KMS-11 (cell line): ENCODE measurements around the gene CANX.

Experiments
- H2AFZ ChIP-seq: fragments of 200-600 bp; sonication (generic); 2 replicates; pipeline ENCODE4 v1.6.1; 2016; ENCODE audit warnings: antibody characterized with exemption, mixed run types, low read depth
- H3K27ac ChIP-seq: fragments of 200-600 bp; sonication (generic); 2 replicates; pipeline ENCODE4 v1.6.1; 2016; ENCODE audit warnings: mild to moderate bottlenecking, mixed run types
- H3K27me3 ChIP-seq: fragments of 200-600 bp; sonication (generic); 2 replicates; pipeline ENCODE4 v1.6.1; 2017; ENCODE audit warnings: mild to moderate bottlenecking, low read depth, mixed run types, moderate library complexity; ENCODE audit not compliant: insufficient read depth
- H3K36me3 ChIP-seq: fragments of 200-600 bp; sonication (generic); 2 replicates; pipeline ENCODE4 v1.6.1; 2017; ENCODE audit warnings: mild to moderate bottlenecking, mixed run types; ENCODE audit not compliant: insufficient read depth
- H3K4me1 ChIP-seq: fragments of 200-600 bp; sonication (generic); 2 replicates; pipeline ENCODE4 v1.6.1; 2016; ENCODE audit warnings: mild to moderate bottlenecking, low read depth, mixed run types; ENCODE audit not compliant: poor library complexity, severe bottlenecking
- H3K4me2 ChIP-seq: fragments of 200-600 bp; sonication (generic); 2 replicates; pipeline ENCODE4 v1.7.0; 2016; ENCODE audit warnings: mild to moderate bottlenecking, mixed run types
- H3K4me3 ChIP-seq: fragments of 200-600 bp; sonication (generic); IDR thresholded peaks from 2 replicates; pipeline ENCODE4 v1.6.1; 2017; ENCODE audit warnings: low read depth, low read length, mixed read lengths; ENCODE audit not compliant: insufficient read depth
- H3K79me2 ChIP-seq: fragments of 200-600 bp; sonication (generic); 2 replicates; pipeline ENCODE4 v1.6.1; 2016; ENCODE audit warnings: low read depth, mixed run types; ENCODE audit not compliant: insufficient read depth
- H3K9ac ChIP-seq: fragments of 200-600 bp; sonication (generic); 2 replicates; pipeline ENCODE4 v1.6.1; 2016; ENCODE audit warnings: mild to moderate bottlenecking, mixed run types
- H4K20me1 ChIP-seq: fragments of 200-600 bp; sonication (generic); 2 replicates; pipeline ENCODE4 v1.6.1; 2016; ENCODE audit warnings: mild to moderate bottlenecking, mixed run types; ENCODE audit not compliant: insufficient read depth
- CTCF ChIP-seq: fragments of 200-600 bp; sonication (generic); conservative IDR thresholded peaks from 2 replicates; pipeline ENCODE4 v1.6.1; 2017; ENCODE audit warnings: low read depth, mild to moderate bottlenecking, antibody characterized with exemption, low read length, moderate library complexity, mixed read lengths

The CANX gene

DNA sequence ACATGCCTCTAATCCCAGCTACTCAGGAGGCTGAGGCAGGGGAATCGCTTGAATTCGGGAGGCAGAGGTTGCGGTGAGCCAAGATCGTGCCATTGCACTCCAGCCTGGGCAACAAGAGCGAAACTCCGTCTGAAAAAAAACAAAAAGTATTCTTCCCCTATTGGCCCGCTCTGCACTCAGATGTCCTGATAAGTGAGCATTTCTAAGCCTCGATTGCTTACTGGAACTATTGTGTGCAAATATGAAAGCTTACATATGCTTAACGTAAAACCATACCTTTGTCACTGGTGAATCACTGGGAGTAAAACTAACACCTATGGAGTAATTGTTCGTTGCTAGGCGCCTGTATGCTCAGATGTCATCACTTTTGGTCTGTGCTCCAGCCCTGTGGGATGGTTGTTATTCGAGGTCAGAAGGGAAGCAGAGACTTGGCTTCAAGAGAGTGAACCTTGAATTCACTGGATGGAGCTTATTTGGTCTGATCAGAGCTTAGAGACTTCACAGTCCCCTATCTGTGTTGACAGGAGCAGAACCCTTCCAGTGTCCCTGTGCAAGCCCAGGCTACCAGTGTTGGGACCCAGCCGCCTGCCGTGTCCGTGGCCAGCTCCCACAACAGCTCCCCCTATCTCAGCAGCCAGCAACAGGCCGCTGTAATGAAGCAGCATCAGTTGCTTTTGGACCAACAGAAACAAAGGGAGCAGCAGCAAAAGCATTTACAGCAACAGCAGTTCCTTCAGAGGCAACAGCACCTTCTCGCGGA lies 69.7 kb downstream of the CANX start:
- Histone ChIP-seq H3K4me1 (no peaks in the 10 kb centered on the region), H3K36me3 (no peaks in the 10 kb centered on the region), H3K27me3 (no peaks in the 10 kb centered on the region), H3K27ac (no peak overlapping the region), H3K4me3 (no peak overlapping the region), H3K4me2 (no peak overlapping the region), H4K20me1 (no peaks in the 10 kb centered on the region), H3K79me2 (no peaks in the 10 kb centered on the region), H2AFZ (no peak overlapping the region), H3K9ac (no peak overlapping the region)
- TF ChIP-seq CTCF = no peak

GRCh38 chr5:179769271-179769670 lies 70.5 kb downstream of the CANX start:
- Histone ChIP-seq H3K36me3 (no peaks in the 10 kb centered on the region), H2AFZ (no peak overlapping the region), H3K4me2 (no peak overlapping the region), H3K27ac (no peak overlapping the region), H3K79me2 (no peaks in the 10 kb centered on the region), H3K4me3 (no peak overlapping the region), H3K9ac (no peak overlapping the region), H3K27me3 (no peaks in the 10 kb centered on the region), H3K4me1 (no peaks in the 10 kb centered on the region), H4K20me1 (no peaks in the 10 kb centered on the region)
- TF ChIP-seq CTCF = no peak

DNA sequence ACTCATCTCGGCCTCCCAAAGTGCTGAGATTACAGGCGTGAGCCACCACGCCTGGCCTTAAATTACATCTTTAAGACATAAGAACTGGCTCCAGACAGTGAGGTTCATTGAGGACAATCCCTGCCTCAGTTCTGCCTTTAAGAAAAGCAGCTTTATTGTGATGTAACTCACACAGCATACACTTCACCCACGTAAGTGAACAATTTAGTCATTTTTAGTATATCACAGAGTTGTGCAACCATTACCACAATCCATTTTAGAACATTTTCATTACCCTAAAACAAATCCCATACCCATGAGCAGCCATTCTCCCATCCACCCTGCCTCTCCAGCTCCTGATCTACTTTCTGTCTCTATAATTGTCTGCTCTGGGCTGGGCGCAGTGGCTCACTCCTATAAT lies 71.0 kb downstream of the CANX start:
- Histone ChIP-seq H2AFZ (no peak overlapping the region), H4K20me1 (no peaks in the 10 kb centered on the region), H3K36me3 (no peaks in the 10 kb centered on the region), H3K27ac (no peak overlapping the region), H3K4me3 (no peak overlapping the region), H3K79me2 (no peaks in the 10 kb centered on the region), H3K4me2 (no peak overlapping the region), H3K9ac (no peak overlapping the region), H3K27me3 (no peaks in the 10 kb centered on the region), H3K4me1 (no peaks in the 10 kb centered on the region)
- TF ChIP-seq CTCF = no peak

GRCh38 chr5:179771311-179771895 lies 72.6 kb downstream of the CANX start:
- H3K27me3 ChIP-seq = no peaks in the 10 kb centered on the region
- no peaks in the 10 kb centered on the region for H4K20me1 ChIP-seq
- no peaks in the 10 kb centered on the region for H3K4me1 ChIP-seq
- H3K79me2 ChIP-seq = no peaks in the 10 kb centered on the region
- H3K27ac ChIP-seq = no peak overlapping the region
- no peaks in the 10 kb centered on the region for H3K36me3 ChIP-seq
- no peak for TF ChIP-seq CTCF
- no peak overlapping the region for H2AFZ ChIP-seq
- no peak overlapping the region for H3K4me2 ChIP-seq
- no peak overlapping the region for H3K9ac ChIP-seq
- no peak overlapping the region for H3K4me3 ChIP-seq
